ENCODE measurements around the gene MMP24OS.

GRCh38 chr20:35306931-35307517, 29.1 kb upstream of the MMP24OS start:
- TF ChIP-seq CTCF (IDR thresholded peaks at IDR 0.05; ENCODE audit: poor library complexity) (peak; percentile 69), EZH2 (IDR thresholded peaks at IDR 0.05; ENCODE audit: borderline replicate concordance) (no peak)
